Epithelial cell of esophagus (primary cell): ENCODE data around the gene RHOH.

Experiments
- DNase-seq: peaks from one replicate; pipeline ENCODE4 v3.0.0; 2010; ENCODE audit warnings: low read depth
- H3K4me3 ChIP-seq: 2 replicates; pipeline ENCODE4 v1.5.1; 2011; ENCODE audit warnings: mild to moderate bottlenecking, low read length, control low read depth
- TF ChIP-seq, protein P1 (sequence below): IDR thresholded peaks from 2 replicates; pipeline ENCODE4 v1.5.1; 2011; ENCODE audit warnings: low read depth, mild to moderate bottlenecking, low read length, control low read depth, inconsistent platforms; ENCODE audit not compliant: insufficient read depth; ENCODE audit errors: missing control alignments

RHOH gene

DNA sequence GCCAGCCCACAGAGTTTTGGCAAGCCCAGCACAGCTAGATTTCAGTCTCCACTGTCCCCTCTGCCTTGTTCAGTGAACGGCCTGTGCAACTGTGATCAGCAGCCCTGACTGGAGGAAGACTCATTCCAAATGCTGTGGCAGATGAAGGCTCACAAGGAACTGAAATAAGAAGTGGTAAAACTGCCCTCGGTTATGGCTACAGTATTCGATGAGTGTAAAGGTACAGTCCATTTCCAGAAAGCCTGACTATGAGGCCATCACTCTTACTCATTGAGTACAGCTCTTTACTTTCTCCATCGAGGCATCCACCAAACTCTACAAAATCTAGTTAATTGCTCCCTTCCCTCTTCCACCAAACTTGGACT, 69.1 kb downstream of the RHOH start:
- no peak overlapping the region for H3K4me3 ChIP-seq
- no peak for DNase-seq
- TF ChIP-seq, protein P1, sequence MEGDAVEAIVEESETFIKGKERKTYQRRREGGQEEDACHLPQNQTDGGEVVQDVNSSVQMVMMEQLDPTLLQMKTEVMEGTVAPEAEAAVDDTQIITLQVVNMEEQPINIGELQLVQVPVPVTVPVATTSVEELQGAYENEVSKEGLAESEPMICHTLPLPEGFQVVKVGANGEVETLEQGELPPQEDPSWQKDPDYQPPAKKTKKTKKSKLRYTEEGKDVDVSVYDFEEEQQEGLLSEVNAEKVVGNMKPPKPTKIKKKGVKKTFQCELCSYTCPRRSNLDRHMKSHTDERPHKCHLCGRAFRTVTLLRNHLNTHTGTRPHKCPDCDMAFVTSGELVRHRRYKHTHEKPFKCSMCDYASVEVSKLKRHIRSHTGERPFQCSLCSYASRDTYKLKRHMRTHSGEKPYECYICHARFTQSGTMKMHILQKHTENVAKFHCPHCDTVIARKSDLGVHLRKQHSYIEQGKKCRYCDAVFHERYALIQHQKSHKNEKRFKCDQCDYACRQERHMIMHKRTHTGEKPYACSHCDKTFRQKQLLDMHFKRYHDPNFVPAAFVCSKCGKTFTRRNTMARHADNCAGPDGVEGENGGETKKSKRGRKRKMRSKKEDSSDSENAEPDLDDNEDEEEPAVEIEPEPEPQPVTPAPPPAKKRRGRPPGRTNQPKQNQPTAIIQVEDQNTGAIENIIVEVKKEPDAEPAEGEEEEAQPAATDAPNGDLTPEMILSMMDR: no peak

DNA sequence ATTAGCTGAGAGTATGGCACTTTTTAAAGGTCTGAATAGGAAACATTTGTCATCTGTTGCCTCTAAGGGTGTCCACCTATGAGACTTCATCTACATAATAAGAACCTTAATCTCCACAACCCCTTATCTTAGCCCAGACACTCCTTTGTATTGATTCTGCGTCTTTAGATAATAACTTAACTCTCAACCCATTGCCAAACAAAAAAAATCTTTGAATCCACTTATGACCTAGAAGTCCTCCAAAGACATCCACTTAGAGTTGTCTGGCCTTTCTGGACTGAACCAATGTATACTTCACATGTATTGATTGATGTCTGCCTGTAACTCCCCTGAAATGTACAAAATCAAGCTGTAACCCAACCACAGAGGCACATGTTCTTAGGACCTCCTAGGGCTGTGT, 72.3 kb downstream of the RHOH start:
- H3K4me3 ChIP-seq: no peak overlapping the region
- TF ChIP-seq, protein P1: no peak
- no peak for DNase-seq

DNA sequence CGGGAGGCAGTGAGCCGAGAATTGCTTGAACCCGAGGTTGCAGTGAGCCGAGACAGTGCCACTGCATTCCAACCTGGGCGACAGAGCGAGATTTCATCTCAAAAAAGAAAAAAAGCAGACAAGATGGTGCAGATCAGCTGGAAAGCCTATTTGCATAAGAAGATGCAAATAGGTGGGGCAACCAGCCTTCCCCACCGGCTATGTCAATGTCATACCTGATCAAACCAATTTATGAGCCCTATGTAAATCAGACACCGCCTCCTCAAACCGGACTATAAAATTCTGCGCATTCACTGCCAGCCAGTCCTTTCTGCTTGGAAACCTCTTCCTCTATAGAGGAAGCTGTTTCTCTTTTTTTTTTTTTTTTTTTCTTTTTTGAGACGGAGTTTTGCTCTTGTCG, 73.8 kb downstream of the RHOH start:
- H3K4me3 ChIP-seq: no peak overlapping the region
- DNase-seq: no peak
- TF ChIP-seq, protein P1: no peak

DNA sequence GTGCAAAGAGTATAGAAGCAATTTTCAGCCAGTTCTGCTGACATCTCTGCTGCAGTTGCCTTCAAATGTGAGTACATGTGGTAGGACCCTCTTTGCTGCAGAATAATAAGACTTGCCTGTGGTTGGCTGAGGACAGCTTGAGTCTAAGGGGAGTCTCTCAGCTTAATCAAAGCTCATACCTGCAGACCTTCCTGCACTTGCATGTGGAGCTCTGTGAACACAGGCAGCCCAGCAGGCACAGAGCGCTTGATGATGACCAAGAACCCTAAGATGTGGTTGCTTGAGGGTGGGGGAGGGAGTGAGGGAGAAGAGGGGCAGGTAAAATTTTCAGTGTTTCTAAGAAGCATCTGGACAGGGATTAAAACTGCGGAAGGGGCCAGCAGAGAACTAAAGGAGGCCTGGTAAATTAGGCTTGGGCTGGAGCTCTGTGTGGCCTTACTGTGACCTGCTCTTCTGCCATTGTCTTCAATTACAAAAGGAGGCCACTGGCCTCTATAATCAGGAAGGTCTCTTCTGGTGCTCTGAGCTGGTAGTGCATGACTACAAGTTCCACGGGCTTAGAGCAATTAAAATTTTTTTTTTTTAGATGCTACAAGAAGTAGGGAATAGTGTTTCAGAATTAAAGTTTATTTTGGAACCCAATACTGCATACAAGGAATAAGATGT, 78.4 kb downstream of the RHOH start:
- no peak for DNase-seq
- H3K4me3 ChIP-seq: no peak overlapping the region
- TF ChIP-seq, protein P1: no peak

DNA sequence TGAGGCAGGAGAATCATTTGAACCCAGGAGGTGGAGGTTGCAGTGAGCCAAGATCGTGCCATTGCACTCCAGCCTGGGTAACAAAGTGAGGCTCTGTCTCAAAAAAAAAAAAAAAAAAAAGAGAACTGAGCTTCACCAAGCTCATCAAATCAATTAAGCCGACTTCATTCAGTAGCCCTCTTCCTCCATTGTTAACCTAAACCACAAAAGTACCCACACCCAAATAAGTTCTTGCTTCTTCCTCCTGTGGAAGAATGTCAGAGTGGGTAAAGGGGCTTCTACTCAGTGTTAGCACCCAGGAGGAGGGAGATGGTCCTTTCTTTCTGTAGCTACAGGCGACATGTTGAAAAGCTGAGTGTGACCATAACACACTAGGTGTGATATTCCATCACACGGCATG, 79.7 kb downstream of the RHOH start:
- TF ChIP-seq, protein P1: no peak
- DNase-seq: no peak
- no peak overlapping the region for H3K4me3 ChIP-seq

DNA sequence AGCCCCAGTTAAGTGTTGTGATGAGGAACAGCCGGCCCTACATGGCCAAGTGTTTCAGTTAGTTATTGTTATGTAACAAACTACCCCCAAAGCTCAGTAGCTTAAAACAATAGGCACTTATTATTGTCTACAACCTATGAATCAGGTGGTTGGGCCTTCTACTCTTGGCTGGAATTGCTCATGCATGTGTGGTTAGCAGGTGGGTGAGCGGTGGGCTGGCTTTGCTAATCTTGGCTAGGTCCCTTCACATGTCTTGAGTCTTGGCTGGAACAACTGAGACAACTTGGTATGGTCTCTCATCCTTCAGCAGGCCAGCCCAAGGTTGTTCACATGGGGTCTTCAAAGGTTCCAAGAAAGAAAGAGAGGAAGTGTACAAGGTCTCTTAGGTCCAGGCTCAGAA, 83.8 kb downstream of the RHOH start:
- no peak for DNase-seq
- TF ChIP-seq, protein P1: no peak
- H3K4me3 ChIP-seq: no peak overlapping the region

DNA sequence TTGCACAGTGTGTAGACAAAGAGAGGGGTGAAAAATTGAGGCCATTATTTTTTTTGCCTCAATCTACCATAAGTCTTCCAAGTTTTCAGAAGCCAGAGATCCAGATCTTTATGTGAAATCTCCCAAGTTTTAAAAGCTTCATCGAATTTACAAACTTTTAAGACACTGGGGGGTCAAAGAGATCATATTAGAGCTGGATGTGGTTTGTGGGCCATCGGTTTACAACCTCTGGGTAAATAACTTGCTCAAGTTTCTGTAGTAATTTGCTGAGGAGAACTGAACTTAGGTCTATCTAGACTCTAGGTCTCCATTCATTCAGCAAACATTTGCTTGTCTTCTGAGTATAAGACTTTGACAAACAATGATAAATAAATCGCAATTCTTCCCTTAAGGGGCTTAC, 84.3 kb downstream of the RHOH start:
- no peak for DNase-seq
- no peak overlapping the region for H3K4me3 ChIP-seq
- TF ChIP-seq, protein P1: no peak
